Ramos (cell line): ENCODE results near the gene CTSH.

ENCODE experiments used
- in situ Hi-C: fragments of 300-500 bp; cut with MboI; formaldehyde crosslinking; loops from one replicate; pipeline ENCODE4 v1.14.3; 2022; ENCODE audit warnings: low sequenced_read_pairs; ENCODE audit not compliant: unreplicated experiment

The CTSH gene

GRCh38 chr15:78944669-78945407 is at the start of gene CTSH:
Gene CTSH (minus strand): TSS chr15:78945046. CDS start chr15:78944981, 65 bp downstream.
- in situ Hi-C loops = no loop called here

GRCh38 chr15:78993931-78994530 is 49.2 kb upstream of the CTSH start:
- in situ Hi-C loops = no loop called here

GRCh38 chr15:78993257-78993930 is 48.5 kb upstream of the CTSH start:
- in situ Hi-C loops = no loop called here

DNA sequence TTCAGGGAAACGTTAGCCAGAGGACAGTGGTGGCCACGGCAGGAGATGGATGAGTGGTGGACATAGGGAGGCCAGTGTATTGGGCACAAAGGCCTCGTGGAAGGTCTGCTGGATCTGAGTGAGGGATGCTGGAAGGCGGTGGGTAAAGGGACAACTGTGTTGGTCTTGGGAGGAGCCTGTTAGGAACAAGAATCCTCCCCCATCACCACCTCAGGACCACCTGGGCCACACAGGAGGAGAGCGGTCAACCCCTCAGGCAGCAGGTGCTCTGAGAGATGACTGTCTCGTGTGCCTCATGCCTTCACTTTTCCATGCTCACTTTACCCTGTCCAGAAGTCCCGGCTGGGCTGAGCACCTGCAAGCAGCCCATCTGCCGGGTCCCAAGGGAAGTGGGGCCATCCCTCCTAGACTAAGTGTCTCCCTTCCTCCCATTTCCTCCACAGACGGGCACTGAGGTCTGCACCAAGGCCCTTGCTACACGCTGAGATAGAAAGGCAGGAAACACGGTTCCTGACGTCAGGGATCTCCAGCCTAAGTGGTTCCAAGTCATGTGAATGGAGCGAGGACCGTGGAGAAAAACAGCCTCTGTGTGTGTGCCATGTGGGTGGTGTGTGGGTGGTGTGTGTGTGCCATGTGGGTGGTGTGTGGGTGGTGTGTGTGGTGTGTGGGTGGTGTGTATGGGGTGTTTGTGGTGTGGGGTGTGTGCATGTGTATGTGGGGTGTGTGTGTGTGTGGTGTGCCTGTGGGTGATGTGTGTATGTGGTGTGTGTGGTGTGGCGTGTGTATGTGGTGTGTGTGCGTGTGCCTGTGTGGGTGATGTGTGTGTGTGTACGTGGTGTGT is 47.8 kb upstream of the CTSH start:
- in situ Hi-C loops = no loop called here

- in situ Hi-C loops = no loop called here
Measured at GRCh38 chr15:78991879-78992278, 47.0 kb upstream of the CTSH start.

- in situ Hi-C loops = no loop called here
Measured at GRCh38 chr15:78991476-78991875, 46.6 kb upstream of the CTSH start.

GRCh38 chr15:78990278-78990677 is 45.4 kb upstream of the CTSH start:
- in situ Hi-C loops = no loop called here

DNA sequence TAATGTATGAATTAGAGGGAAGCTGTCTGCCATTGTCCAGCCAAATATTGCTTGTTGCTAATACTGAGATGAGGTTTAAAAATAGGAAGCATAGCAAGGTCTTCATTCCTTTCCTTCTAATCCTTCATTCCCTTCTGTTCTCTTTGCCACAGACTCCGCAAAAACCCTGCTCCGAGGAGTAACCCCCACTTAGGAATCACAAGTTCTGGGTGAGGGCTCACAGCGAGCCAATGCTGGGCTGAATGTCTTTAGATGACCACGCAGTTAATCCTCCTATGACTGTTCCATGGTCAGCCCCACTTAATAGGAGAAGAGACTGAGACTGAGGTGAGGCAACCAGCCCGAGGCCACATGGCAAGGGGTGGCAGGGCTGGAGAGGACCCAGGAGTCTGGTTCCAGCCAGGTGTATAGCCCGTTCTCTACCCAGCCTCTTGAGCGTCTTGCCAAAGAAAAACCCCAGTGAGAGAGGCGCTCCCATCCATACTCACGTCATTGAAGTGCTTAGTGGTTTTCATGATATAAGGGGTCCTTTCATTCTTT is 44.9 kb upstream of the CTSH start:
- in situ Hi-C loops = no loop called here

DNA sequence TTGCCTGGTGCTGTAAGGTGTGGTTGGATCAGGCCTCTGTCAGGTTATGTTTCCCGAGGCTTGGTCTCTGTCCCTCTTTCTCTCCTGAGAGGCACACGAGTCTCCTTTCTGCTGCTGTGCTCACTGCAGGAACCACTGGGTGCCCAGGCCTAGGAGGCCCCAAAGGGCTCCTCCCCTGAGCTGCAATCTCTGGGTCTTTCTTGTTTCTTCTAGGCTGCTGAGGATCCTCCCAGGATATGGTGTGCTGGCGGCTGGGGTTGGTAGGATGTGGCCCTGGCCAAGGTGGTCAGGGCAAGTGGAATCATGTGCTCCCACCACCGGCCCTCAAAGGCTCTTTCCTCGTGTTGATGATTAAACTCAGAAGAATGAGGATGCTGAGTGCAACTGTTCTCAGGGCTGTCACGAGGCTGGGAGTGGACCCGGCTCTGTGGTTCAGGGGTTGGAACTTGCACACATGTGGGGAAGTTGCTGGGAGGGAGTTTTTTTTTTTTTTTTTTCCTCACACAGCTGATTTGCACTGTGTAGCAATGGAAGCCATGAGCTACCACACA is 43.6 kb upstream of the CTSH start:
- in situ Hi-C loops = no loop called here

GRCh38 chr15:78987556-78988360 is 42.9 kb upstream of the CTSH start:
- in situ Hi-C loops = no loop called here

- in situ Hi-C loops = no loop called here
Measured at GRCh38 chr15:78985859-78986475, 41.1 kb upstream of the CTSH start.

DNA sequence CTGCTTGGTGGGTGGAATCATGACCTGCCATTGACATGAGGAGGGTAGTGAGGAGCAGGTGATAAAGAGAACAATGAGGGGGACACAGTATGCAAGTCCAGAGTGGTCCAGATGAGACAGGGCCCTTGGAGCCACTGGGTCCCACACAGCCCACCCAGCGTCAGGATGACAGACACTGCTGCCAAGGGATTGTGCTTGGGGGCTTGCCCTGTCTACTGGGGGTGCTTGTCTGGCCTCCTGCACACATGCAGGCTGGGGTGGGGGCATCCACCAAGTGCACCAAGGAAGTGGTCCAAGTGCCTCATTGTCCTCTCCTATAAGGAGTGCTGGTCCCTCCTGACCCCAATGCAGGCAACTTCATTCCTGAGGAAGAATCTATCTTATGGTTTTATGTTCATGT is 39.2 kb upstream of the CTSH start:
- in situ Hi-C loops = no loop called here

- in situ Hi-C loops = no loop called here
Measured at GRCh38 chr15:78983146-78983918, 38.5 kb upstream of the CTSH start.

DNA sequence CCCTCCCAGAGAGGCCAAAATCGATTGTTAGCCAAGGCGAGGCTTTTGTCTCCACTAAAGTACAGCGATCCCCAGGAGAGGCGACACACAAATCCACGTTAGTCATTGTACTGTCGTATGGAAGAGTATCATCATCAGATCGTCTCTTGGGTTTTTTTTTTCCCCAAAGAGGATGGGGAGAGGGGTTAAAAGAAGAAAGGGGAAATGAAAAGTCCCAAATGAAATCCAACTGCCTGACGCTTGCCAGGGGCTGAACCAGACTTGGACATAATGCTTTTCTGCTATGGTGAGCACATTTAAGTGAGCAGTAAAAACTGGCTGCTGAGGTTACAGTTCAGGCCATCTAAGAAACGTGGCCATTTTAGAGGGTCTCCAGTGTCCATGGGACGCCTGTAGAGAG is 37.9 kb upstream of the CTSH start:
- in situ Hi-C loops = no loop called here

DNA sequence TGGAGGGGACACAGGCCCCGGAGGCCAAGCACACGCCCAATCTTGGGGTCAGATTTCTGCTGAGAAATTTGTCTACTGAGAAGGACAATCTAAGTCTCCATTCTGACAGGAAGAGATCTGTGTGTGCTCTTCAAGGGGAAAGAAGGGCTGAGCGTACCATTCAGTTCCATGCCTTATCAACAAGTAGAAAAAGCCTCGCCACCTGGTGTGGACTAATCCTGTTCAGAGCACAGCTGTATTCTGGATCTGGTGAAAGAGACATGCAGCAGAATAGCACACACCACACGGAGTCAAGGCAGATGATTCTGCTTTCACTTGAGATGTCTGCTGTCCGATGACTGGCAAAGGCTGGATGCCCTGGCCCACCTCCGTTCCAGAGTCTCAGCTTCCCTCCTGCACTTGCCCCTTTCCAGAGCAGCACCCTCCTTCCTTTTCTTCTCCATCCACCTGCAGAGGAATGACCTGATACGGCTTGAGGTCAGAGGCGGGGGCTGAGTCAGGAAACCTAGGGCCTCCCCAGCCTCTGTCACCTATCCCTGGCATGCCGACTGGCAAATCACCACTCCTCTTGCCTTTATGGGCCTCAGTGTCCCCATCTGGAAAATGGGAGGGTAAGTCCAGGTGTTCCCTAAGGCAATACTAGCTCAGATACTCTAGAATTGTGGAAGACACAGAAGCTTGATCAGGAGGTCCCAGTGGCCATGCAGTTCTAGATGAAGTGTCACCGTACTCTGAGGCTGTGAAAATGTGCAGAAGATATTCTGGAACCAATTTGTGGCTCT is 36.9 kb upstream of the CTSH start:
- in situ Hi-C loops = no loop called here

- in situ Hi-C loops = no loop called here
Measured at GRCh38 chr15:78979456-78980320, 34.8 kb upstream of the CTSH start.
